ENCODE results near the gene NLGN4X.

- TF ChIP-seq, protein P1, sequence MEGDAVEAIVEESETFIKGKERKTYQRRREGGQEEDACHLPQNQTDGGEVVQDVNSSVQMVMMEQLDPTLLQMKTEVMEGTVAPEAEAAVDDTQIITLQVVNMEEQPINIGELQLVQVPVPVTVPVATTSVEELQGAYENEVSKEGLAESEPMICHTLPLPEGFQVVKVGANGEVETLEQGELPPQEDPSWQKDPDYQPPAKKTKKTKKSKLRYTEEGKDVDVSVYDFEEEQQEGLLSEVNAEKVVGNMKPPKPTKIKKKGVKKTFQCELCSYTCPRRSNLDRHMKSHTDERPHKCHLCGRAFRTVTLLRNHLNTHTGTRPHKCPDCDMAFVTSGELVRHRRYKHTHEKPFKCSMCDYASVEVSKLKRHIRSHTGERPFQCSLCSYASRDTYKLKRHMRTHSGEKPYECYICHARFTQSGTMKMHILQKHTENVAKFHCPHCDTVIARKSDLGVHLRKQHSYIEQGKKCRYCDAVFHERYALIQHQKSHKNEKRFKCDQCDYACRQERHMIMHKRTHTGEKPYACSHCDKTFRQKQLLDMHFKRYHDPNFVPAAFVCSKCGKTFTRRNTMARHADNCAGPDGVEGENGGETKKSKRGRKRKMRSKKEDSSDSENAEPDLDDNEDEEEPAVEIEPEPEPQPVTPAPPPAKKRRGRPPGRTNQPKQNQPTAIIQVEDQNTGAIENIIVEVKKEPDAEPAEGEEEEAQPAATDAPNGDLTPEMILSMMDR (IDR thresholded peaks at IDR 0.05; ENCODE audit: low read depth, low read length): no peak
- TF ChIP-seq EZH2phosphoT487 (IDR thresholded peaks at IDR 0.05; ENCODE audit: low read depth): no peak
These were observed 358.9 kb downstream of the NLGN4X start for GRCh38 chrX:5869786-5870185.
